ENCODE measurements around the gene MBOAT1.

Gene MBOAT1

DNA sequence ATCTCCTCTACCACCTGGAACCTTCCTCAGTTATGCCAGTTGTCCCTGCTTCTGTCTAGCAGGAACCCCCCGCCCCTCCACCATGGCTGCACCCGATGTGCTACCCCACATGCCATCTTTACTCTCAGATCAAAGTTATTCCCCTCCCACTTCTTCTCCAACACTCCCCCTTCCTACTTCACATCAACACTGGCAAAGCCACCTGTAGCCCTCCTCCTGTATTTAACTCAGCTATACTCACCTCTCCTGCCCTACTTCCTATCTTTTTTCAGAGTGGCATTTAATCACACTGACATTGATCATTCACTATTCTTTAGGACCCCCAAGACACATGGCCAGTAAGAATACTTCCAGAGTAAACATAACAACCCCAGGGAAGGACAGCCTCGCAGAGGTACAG is 84.3 kb downstream of the MBOAT1 start:
- TF ChIP-seq, protein P1, sequence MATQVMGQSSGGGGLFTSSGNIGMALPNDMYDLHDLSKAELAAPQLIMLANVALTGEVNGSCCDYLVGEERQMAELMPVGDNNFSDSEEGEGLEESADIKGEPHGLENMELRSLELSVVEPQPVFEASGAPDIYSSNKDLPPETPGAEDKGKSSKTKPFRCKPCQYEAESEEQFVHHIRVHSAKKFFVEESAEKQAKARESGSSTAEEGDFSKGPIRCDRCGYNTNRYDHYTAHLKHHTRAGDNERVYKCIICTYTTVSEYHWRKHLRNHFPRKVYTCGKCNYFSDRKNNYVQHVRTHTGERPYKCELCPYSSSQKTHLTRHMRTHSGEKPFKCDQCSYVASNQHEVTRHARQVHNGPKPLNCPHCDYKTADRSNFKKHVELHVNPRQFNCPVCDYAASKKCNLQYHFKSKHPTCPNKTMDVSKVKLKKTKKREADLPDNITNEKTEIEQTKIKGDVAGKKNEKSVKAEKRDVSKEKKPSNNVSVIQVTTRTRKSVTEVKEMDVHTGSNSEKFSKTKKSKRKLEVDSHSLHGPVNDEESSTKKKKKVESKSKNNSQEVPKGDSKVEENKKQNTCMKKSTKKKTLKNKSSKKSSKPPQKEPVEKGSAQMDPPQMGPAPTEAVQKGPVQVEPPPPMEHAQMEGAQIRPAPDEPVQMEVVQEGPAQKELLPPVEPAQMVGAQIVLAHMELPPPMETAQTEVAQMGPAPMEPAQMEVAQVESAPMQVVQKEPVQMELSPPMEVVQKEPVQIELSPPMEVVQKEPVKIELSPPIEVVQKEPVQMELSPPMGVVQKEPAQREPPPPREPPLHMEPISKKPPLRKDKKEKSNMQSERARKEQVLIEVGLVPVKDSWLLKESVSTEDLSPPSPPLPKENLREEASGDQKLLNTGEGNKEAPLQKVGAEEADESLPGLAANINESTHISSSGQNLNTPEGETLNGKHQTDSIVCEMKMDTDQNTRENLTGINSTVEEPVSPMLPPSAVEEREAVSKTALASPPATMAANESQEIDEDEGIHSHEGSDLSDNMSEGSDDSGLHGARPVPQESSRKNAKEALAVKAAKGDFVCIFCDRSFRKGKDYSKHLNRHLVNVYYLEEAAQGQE (IDR thresholded peaks at IDR 0.05; ENCODE audit: insufficient read depth in 1 of 2, low read depth in 2 of 2, low read length in 2 of 2), result no peak
- TF ChIP-seq FOXP2 (optimal IDR thresholded peaks at IDR 0.05; ENCODE audit: borderline replicate concordance, extremely low read depth, extremely low read length, insufficient read depth) (no peak), TAF1 (IDR thresholded peaks at IDR 0.05; ENCODE audit: borderline replicate concordance, insufficient read depth, low read length) (no peak), SIN3A (IDR thresholded peaks at IDR 0.05; ENCODE audit: borderline replicate concordance, insufficient read depth, low read length) (no peak)

DNA sequence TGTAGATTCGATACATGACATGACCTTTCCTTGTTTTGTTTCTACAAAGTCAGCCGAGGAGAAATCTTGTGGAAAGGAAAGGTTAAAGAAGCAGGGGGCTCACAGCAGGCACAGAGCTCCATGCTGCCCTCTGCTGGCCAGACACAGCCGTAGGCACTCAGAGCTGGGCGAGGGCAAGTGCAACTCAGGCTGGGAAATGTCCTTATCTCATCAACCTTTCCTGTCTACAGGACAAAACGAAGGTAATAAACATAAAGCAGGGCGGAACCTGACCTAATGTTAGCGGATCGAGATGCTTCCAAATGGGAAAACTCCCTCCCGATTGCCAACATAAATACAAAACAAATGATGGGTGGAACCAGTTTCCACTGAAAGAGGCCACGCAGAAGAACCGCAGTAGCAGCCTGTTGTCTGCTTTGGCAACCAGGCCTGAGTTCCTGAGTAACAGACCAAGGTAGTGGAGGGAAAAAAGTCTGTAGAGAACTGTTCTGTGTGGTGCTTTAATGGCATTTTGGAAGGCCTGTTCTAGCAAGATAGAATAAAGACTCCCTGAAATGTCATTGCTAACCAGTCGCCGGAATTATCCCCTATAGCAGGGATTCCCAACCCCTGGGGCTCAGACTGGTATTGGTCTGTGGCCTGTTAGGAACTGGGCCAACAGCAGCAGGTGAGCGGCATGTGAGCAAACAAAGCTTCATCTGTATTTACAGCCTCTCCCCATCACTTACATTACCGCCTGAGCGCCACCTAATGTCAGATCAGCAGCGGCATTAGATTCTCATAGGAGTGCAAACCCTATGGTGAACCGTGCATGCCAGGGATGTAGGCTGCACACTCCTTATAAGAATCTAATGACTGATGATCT is 85.2 kb downstream of the MBOAT1 start:
- TF ChIP-seq TAF1 (IDR thresholded peaks at IDR 0.05; ENCODE audit: borderline replicate concordance, insufficient read depth, low read length) (no peak), SIN3A (IDR thresholded peaks at IDR 0.05; ENCODE audit: borderline replicate concordance, insufficient read depth, low read length) (no peak), FOXP2 (optimal IDR thresholded peaks at IDR 0.05; ENCODE audit: borderline replicate concordance, extremely low read depth, extremely low read length, insufficient read depth) (peak; percentile 43)

GRCh38 chr6:20126102-20126752 is 86.0 kb downstream of the MBOAT1 start:
- TF ChIP-seq TAF1 (IDR thresholded peaks at IDR 0.05; ENCODE audit: borderline replicate concordance, insufficient read depth, low read length), result no peak
- TF ChIP-seq FOXP2 (optimal IDR thresholded peaks at IDR 0.05; ENCODE audit: borderline replicate concordance, extremely low read depth, extremely low read length, insufficient read depth), result no peak
- TF ChIP-seq POLR2AphosphoS5 (IDR thresholded peaks at IDR 0.05; ENCODE audit: low read depth, low read length), result no peak
- TF ChIP-seq, protein P1 (IDR thresholded peaks at IDR 0.05; ENCODE audit: insufficient read depth in 1 of 2, low read depth in 2 of 2, low read length in 2 of 2), result no peak
- no peak for TF ChIP-seq SIN3A (IDR thresholded peaks at IDR 0.05; ENCODE audit: borderline replicate concordance, insufficient read depth, low read length)

DNA sequence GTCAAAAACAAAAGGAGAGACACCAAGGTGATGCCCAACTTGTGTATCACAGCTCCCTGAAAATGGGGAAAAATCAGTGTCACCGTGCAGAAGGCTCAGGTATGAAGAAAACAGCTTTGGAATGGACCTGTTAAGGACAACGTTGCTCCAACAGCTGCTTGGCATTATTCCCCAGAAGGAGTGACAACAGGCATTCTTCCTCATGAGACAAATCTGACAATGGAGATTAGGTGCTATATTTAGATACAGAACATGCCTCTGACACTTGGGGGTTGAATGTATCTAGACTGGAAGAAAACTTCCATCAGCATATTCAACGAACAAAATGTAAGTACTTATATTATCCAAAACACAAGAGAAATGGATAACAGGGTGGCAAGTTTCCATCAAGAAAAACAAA is 87.7 kb downstream of the MBOAT1 start:
- TF ChIP-seq SIN3A (IDR thresholded peaks at IDR 0.05; ENCODE audit: borderline replicate concordance, insufficient read depth, low read length) (no peak), POLR2AphosphoS5 (IDR thresholded peaks at IDR 0.05; ENCODE audit: low read depth, low read length) (no peak)
- TF ChIP-seq, protein P1 (IDR thresholded peaks at IDR 0.05; ENCODE audit: insufficient read depth in 1 of 2, low read depth in 2 of 2, low read length in 2 of 2), result no peak

GRCh38 chr6:20119485-20119884 is 92.8 kb downstream of the MBOAT1 start:
- TF ChIP-seq, protein P1 (IDR thresholded peaks at IDR 0.05; ENCODE audit: insufficient read depth in 1 of 2, low read depth in 2 of 2, low read length in 2 of 2), result no peak
- TF ChIP-seq TAF1 (IDR thresholded peaks at IDR 0.05; ENCODE audit: borderline replicate concordance, insufficient read depth, low read length) (no peak), SIN3A (IDR thresholded peaks at IDR 0.05; ENCODE audit: borderline replicate concordance, insufficient read depth, low read length) (no peak), POLR2AphosphoS5 (IDR thresholded peaks at IDR 0.05; ENCODE audit: low read depth, low read length) (no peak), FOXP2 (optimal IDR thresholded peaks at IDR 0.05; ENCODE audit: borderline replicate concordance, extremely low read depth, extremely low read length, insufficient read depth) (no peak)
